WTC11 (cell line): ENCODE measurements around the gene SULT1C3. TPM values are rescaled to one million over a fixed set of nuclear protein-coding genes. Genes with fewer than 3 reads are reported as not detected.

Experiments used
- ATAC-seq: fragments of 200-7000 bp; cut with Tn5 transposase; 2 replicates; pipeline ENCODE4 v1.10.0; 2021; ENCODE audit warnings: mild to moderate bottlenecking, moderate library complexity
- CTCF ChIA-PET: fragments of 300-600 bp; sonication (Branson Sonifier 250); formaldehyde crosslinking; loops from one replicate; lab custom pipeline; 2021; ENCODE audit warnings: antibody characterized with exemption; lab: Charles Lee
- POLR2A ChIA-PET: fragments of 350-600 bp; sonication (Branson Sonifier 250); formaldehyde crosslinking; loops from one replicate; lab custom pipeline; 2021; ENCODE audit warnings: antibody characterized with exemption; lab: Charles Lee
- DNase-seq: peaks from one replicate; pipeline ENCODE4 v3.0.0; 2021; ENCODE audit warnings: low spot score
- H3K27ac Mint-ChIP-seq: 2 replicates; pipeline ENCODE4 v1.8.0; 2021; ENCODE audit warnings: mixed read lengths
- H3K27me3 Mint-ChIP-seq: 2 replicates; pipeline ENCODE4 v1.8.0; 2021; ENCODE audit warnings: low read depth, mild to moderate bottlenecking, moderate library complexity, mixed read lengths
- H3K36me3 Mint-ChIP-seq: 2 replicates; pipeline ENCODE4 v1.8.0; 2021; ENCODE audit warnings: mixed read lengths
- H3K4me1 Mint-ChIP-seq: 2 replicates; pipeline ENCODE4 v1.8.0; 2022; ENCODE audit warnings: mixed read lengths
- H3K4me3 Mint-ChIP-seq: 2 replicates; pipeline ENCODE4 v1.8.0; 2021; ENCODE audit warnings: mild to moderate bottlenecking, moderate library complexity, mixed read lengths
- H3K9me3 Mint-ChIP-seq: 2 replicates; pipeline ENCODE4 v1.8.0; 2021; ENCODE audit warnings: mixed read lengths
- ATF1 ChIP-seq: sonication (generic); formaldehyde crosslinking; IDR thresholded peaks from 2 replicates; pipeline ENCODE4 v1.8.1; 2023; ENCODE audit warnings: mild to moderate bottlenecking, moderate library complexity, missing genetic modification reagents
- CBFB ChIP-seq: sonication (generic); formaldehyde crosslinking; IDR thresholded peaks from 2 replicates; pipeline ENCODE4 v1.8.1; 2022; ENCODE audit warnings: mild to moderate bottlenecking, low read depth, missing genetic modification reagents
- CDX4 ChIP-seq: fragments of 250-450 bp; sonication (Bioruptor Pico); IDR thresholded peaks from 2 replicates; pipeline ENCODE4 v1.9.0; 2021; ENCODE audit warnings: moderate library complexity, mild to moderate bottlenecking, inconsistent platforms, borderline replicate concordance
- CTCF ChIP-seq: fragments of 200-600 bp; IDR thresholded peaks from 2 replicates; pipeline ENCODE4 v1.8.0; 2022; ENCODE audit warnings: antibody characterized with exemption
- EMX1 ChIP-seq: fragments of 250-450 bp; sonication (Bioruptor Pico); IDR thresholded peaks from 2 replicates; pipeline ENCODE4 v1.8.0; 2021; ENCODE audit warnings: mild to moderate bottlenecking
- FOXP1 ChIP-seq: sonication (generic); formaldehyde crosslinking; IDR thresholded peaks from 2 replicates; pipeline ENCODE4 v1.8.0; 2022; ENCODE audit warnings: missing genetic modification reagents, mild to moderate bottlenecking, moderate library complexity, borderline replicate concordance
- GRHL2 ChIP-seq: fragments of 250-450 bp; sonication (Bioruptor Pico); IDR thresholded peaks from 2 replicates; pipeline ENCODE4 v1.8.0; 2022; ENCODE audit warnings: mild to moderate bottlenecking, moderate library complexity; ENCODE audit not compliant: insufficient replicate concordance, severe bottlenecking
- HMGXB4 ChIP-seq: sonication (generic); formaldehyde crosslinking; IDR thresholded peaks from 2 replicates; pipeline ENCODE4 v1.8.1; 2023; ENCODE audit warnings: mild to moderate bottlenecking, moderate library complexity, missing genetic modification reagents
- NFYB ChIP-seq: sonication (generic); formaldehyde crosslinking; conservative IDR thresholded peaks from 2 replicates; pipeline ENCODE4 v1.8.0; 2022; ENCODE audit warnings: low read depth, missing genetic modification reagents
- NR2C2 ChIP-seq: sonication (generic); formaldehyde crosslinking; IDR thresholded peaks from 2 replicates; pipeline ENCODE4 v1.8.0; 2022; ENCODE audit warnings: mild to moderate bottlenecking, missing genetic modification reagents
- NR3C1 ChIP-seq: sonication (generic); formaldehyde crosslinking; conservative IDR thresholded peaks from 2 replicates; pipeline ENCODE4 v1.8.1; 2023; ENCODE audit warnings: low read depth, mild to moderate bottlenecking, missing genetic modification reagents
- PREB ChIP-seq: sonication (generic); formaldehyde crosslinking; IDR thresholded peaks from 2 replicates; pipeline ENCODE4 v1.8.1; 2022; ENCODE audit warnings: mild to moderate bottlenecking, missing genetic modification reagents, moderate library complexity, borderline replicate concordance
- PRRX2 ChIP-seq: fragments of 250-450 bp; sonication (Bioruptor Pico); IDR thresholded peaks from 2 replicates; pipeline ENCODE4 v1.8.0; 2021; ENCODE audit warnings: mild to moderate bottlenecking
- TEAD1 ChIP-seq: sonication (generic); formaldehyde crosslinking; IDR thresholded peaks from 2 replicates; pipeline ENCODE4 v1.8.0; 2022; ENCODE audit warnings: mild to moderate bottlenecking, missing genetic modification reagents
- ZNF121 ChIP-seq: sonication (generic); formaldehyde crosslinking; IDR thresholded peaks from 2 replicates; pipeline ENCODE4 v1.8.0; 2023; ENCODE audit warnings: missing genetic modification reagents
- ZNF232 ChIP-seq: sonication (generic); formaldehyde crosslinking; IDR thresholded peaks from 2 replicates; pipeline ENCODE4 v1.8.0; 2022; ENCODE audit warnings: mild to moderate bottlenecking, missing genetic modification reagents
- ZNF396 ChIP-seq: fragments of 250-450 bp; sonication (Bioruptor Pico); IDR thresholded peaks from 2 replicates; pipeline ENCODE4 v1.8.0; 2021; ENCODE audit warnings: mild to moderate bottlenecking, moderate library complexity, borderline replicate concordance
- ZNF423 ChIP-seq: fragments of 250-450 bp; sonication (Bioruptor Pico); IDR thresholded peaks from 2 replicates; pipeline ENCODE4 v2.1.2; 2022; ENCODE audit warnings: mild to moderate bottlenecking, moderate library complexity
- total RNA-seq: library from RNA; stranded (reverse); gene quantifications from 3 replicates; pipeline ENCODE4 v1.2.3, GENCODE V29; 2021

Gene SULT1C3
- total RNA-seq, 1 experiment from 2014 or later: not detected

GRCh38 chr2:108262036-108262435 is 22.3 kb downstream of the SULT1C3 start:
- no peak overlapping the region for H3K4me3 Mint-ChIP-seq
- peaks cover 5% of the 10 kb centered on the region for H3K36me3 Mint-ChIP-seq
- TF ChIP-seq EMX1 (CRISPR knock-in tag) (no peak), PRRX2 (CRISPR knock-in tag) (no peak), CTCF (no peak), FOXP1 (CRISPR knock-in tag) (no peak), NFYB (CRISPR knock-in tag) (no peak), CBFB (CRISPR knock-in tag) (no peak), GRHL2 (CRISPR knock-in tag) (no peak), ATF1 (CRISPR knock-in tag) (no peak), ZNF121 (CRISPR knock-in tag) (no peak), CDX4 (CRISPR knock-in tag) (no peak), PREB (CRISPR knock-in tag) (no peak), HMGXB4 (no peak), NR3C1 (CRISPR knock-in tag) (no peak), ZNF232 (no peak), TEAD1 (CRISPR knock-in tag) (no peak), NR2C2 (CRISPR knock-in tag) (no peak), ZNF396 (CRISPR knock-in tag) (no peak)
- TF ChIP-seq, all 79 proteins: peak for 0
- Mint-ChIP-seq H3K4me1 (peaks cover 9% of the 10 kb centered on the region), H3K27ac (no peak overlapping the region), H3K9me3 (peaks cover 17% of the 10 kb centered on the region), H3K27me3 (no peaks in the 10 kb centered on the region)
- ChIA-PET POLR2A (interaction anchor here (0.5 kb wide), 1 partner anchor 58 kb away, joined by 3 read pairs; no protein-coding TSS in a partner anchor), CTCF (no interaction called here)
- no peak for DNase-seq
- no peak for ATAC-seq

GRCh38 chr2:108263401-108263800 is 23.6 kb downstream of the SULT1C3 start:
- DNase-seq: no peak
- POLR2A ChIA-PET: no interaction called here
- Mint-ChIP-seq H3K27ac (no peak overlapping the region), H3K36me3 (peaks cover 5% of the 10 kb centered on the region), H3K27me3 (no peaks in the 10 kb centered on the region; the same call in 1 of the 2 replicates), H3K9me3 (peaks cover 17% of the 10 kb centered on the region), H3K4me3 (no peak overlapping the region), H3K4me1 (peaks cover 9% of the 10 kb centered on the region)
- CTCF ChIA-PET: no interaction called here
- peak; percentile 53; the same call in 1 of the 2 replicates for ATAC-seq
- TF ChIP-seq ZNF423 (CRISPR knock-in tag): no peak
- no peak for TF ChIP-seq CTCF
